Right ventricle myocardium inferior (tissue), 1 donor: ENCODE results near the gene PSG6. TPM values are rescaled to one million over a fixed set of nuclear protein-coding genes. Genes with fewer than 3 reads are reported as not detected.
"Not testable (repeated sequence)": the region's sequence is repeated elsewhere in the genome, so short reads cannot be mapped to it uniquely, and the experiment has no call there.

Experiments
- ATAC-seq: fragments of 200-7000 bp; cut with Tn5 transposase; one replicate; pipeline ENCODE4 v1.9.1; 2020; ENCODE audit warnings: mild to moderate bottlenecking, moderate library complexity
- DNase-seq: peaks from one replicate; pipeline ENCODE4 v3.0.0; 2021; ENCODE audit errors: missing footprints
- intact Hi-C: fragments of 100-400 bp; cut with DNase I; formaldehyde crosslinking; loops from one replicate; pipeline ENCODE4 v1.11.0; 2022
- long read RNA-seq: library from polyadenylated mRNA; unstranded; transcript quantifications from one replicate; pipeline ENCODE4 v2.0.0, GENCODE V29; 2021
- total RNA-seq: library from RNA; stranded (reverse); fragmentation: NEBNext Ultra II Directional; extraction: Animal tissue kit (Norgen Biotek cat#: 25700); gene quantifications from one replicate; pipeline ENCODE4 v1.2.1, GENCODE V29; 2021
- donor health status: DM: no; HTN: yes; CAD: no; lungs with severe emphysema.

Gene PSG6
- total RNA-seq = not detected
- long read RNA-seq = 0 reads

GRCh38 chr19:42917634-42918033 is at the start of gene PSG6:
Gene PSG6, minus strand, starts transcription at chr19:42917894. Its CDS starts 102 bp downstream, at chr19:42917792.
- ATAC-seq, intact Hi-C loops, DNase-seq: not testable (repeated sequence)

DNA sequence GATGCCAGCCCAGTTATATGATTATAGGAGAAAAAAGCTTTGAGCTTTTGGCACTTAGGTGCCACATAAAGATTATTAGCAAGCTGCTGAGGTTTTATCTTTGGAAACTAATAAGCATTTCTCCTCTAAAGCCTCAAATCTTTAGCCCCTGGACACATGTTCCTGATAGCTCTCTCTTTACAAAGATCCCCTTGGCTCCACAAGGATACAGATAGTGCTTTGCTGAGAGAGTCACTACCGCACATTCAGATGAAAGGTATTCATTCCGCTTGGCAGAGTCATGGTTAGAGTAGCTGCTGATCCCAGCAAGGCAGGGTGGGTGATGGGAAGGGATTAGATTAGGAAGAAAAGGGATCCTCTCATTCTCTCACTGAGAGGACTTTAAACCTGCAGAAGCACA is 47.5 kb upstream of the PSG6 start:
- ATAC-seq (no peak), DNase-seq (no peak)
- intact Hi-C loops = no loop called here

DNA sequence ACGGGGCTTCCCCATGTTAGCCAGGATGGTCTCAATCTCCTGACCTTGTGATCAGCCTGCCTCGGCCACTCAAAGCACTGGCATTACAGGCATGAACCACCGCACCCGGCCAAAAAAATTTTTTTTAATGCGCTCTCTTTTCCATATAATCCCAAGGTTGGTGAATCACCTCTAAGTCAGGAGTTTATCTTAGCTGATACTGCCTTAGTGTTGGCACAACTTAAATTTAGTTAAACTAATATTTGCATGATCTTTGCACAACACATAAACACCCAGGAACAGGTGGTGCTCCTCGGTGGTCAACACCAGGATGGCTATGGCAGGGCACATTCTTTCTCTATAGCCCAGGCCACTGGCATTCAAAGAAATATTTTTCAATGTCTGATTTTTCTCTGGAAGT is 43.4 kb upstream of the PSG6 start:
- ATAC-seq = no peak
- DNase-seq = no peak
- intact Hi-C loops = no loop called here

DNA sequence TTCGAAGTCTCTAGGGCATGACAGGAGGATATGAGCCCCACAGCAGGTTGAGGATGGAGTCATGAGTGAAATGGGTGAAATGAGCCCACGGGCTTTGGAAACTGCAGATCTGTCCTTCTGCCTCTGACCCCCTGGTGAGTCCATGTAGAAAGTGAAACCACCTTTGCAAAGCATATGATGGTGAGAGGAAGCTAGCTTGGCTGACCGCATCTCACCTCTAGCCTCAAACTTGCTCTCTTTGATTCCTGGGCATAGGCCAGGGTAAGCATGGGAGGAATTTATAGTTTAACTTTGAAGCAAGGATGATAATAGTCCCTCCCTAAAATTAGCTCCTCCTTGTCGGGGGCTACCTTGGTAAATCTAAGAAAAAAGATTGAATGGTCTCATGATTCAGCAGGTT is 34.4 kb upstream of the PSG6 start:
- intact Hi-C loops, DNase-seq, ATAC-seq: not testable (repeated sequence)

DNA sequence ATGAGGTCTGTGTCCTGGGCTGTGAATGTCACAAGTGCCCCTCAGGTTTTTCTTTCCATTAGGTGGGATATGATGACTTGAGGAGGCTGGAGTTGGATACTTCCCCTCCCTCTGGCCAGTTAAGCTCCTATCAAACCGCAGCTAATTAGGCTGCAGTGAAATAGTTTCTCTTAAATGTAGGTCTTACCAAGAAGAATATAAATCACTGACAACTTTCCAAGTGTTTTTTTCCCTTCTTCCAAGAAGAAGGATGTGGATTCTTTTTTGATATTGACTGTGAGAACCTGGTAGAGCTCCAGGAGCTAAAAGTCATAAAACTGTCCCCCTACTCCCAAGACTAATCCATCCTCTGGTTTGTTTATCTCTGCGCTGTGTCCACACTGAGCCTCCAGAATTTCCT is 33.8 kb upstream of the PSG6 start:
- DNase-seq, ATAC-seq, intact Hi-C loops: not testable (repeated sequence)

DNA sequence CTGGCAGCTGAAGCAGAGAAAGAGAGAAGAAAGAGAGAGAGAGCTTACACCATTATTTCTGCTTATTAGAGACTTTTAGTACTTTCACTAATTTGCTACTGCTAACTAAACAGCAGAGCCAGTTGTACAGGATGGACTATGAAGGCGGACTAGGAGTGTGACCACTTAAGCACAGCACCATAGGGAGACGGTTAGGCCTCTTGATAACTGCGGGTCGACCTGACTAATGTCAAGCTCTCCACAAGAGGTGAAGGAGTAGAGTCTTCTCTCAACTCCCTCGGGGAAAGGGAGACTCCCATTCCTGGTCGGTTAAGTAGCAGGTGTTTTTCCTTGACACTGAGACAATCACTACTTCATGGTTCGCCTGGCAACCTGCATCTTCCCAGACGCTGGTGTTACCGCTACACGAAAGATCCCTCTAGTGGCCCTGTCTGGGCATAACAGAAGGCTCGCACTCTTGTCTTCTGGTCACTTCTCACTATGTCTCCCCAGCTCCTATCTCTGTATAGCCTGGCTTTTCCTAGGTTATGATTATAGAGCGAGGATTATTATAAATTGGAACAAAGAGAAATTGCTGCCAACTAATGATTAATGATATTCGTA is 24.6 kb upstream of the PSG6 start:
- ATAC-seq (no peak), DNase-seq (no peak)
- intact Hi-C loops = no loop called here

DNA sequence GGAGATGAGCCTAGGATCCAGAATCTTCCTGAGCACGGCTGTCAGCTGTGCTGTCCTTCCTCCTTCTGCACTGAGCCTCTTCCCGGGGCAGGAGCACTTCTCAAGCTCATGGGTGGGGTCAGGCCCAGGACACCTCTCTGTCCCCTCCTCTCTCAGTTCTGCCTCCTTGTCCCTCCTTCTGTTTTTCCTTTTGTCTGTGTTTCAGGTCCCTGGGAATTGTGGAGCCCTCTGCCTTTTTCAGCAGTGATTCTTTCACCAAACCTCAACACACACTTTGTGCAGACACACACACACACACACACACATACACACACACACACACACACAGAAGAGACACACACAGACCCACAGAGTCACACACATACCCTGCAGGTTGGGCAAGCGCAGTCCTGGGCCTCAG is 19.4 kb upstream of the PSG6 start, which contains the start of gene PSG7:
PSG7 (minus strand) TSS at position 101 of the 400 bp plus-strand sequence. CDS start 131 bp downstream, outside the sequence.
- intact Hi-C loops, ATAC-seq, DNase-seq: not testable (repeated sequence)

DNA sequence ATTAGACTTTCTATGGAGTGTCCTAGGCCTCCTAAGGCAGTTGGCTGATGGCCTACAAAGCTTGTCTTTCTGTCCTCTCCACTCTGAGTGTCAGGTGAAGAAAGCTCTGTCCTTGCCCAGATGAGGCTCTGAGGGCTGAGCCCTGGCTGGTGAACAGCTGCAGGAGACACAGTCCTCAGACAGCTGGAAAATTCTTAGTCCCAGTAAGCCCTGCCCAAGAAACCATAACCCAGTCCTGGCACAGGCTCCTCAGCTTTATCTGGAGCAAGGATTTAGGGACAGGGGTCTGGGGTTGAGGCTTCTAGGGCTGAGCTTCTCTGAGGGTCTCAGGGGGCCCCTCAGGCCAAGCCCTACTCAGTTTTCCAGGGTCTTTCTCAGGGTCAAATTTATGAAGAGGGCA is 17.0 kb upstream of the PSG6 start:
- DNase-seq, ATAC-seq, intact Hi-C loops: not testable (repeated sequence)

DNA sequence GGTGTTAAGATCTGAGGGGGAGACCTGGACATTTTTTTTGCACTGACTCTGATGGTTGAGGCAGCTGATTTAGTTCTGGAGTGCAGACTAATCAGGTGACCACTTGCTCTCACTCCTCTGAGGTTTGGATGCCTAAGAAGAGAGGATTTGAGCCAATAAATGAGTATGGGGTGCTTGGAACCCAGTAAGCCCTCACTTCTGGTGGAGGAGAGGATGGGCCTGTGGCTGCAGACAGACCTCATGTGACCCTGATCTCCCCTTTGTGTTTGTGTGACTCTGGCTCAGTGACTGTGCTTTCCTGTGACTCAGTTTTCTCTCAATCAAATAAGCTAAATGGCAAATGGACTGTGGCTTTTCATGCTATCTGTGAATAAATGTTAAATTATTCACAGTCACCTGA is 16.5 kb upstream of the PSG6 start:
- intact Hi-C loops, ATAC-seq, DNase-seq: not testable (repeated sequence)

GRCh38 chr19:42933412-42933811 is 15.7 kb upstream of the PSG6 start:
- ATAC-seq, DNase-seq, intact Hi-C loops: not testable (repeated sequence)

DNA sequence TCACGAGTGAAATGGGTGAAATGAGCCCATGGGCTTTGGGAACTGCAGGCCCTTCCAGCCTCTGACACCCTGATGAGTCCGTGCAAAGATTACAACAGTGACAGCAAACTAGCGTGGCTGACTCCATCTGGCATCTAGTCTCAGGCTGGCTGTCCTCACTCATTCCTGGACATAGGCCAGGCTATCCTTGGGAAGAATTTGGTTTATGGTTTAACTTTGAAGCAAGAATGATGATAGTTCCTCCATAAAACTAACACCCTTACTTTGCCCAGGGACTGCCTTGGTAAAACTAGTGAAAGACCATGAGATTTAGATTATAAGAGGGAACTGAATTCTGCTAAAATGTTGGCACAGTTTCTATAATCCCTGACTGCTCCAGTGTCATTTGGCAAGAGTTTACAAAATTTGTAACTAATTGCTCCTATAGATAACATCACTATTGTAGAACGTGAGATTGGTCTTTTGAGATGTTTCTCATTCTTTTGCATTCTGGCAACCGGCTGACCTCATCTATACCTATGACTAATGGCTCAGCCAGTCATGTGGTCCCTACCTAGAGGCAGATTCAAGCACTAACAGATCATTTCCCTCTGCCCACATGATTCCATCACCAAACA is 14.9 kb upstream of the PSG6 start:
- DNase-seq, intact Hi-C loops, ATAC-seq: not testable (repeated sequence)

DNA sequence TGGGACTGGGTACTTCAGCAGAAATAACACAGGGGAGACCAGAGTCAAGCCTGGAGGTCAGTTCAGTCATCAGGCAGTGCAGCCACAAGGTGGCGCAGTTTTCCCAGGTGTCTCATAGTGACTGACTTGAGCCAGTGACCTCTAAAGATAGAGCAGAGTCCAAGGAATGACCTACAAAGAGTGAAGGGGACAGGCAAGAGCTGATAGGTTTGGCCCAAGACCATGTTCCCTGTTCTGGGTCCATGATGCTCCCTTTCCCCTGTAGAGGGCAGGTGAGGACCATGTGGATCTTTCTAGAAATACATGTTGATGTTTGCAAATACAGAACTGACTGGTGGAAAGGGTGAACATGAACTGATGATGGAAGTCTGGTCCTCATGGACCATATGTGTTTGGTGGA is 12.5 kb upstream of the PSG6 start:
- intact Hi-C loops, ATAC-seq, DNase-seq: not testable (repeated sequence)

- intact Hi-C loops = no loop called here
- ATAC-seq (no peak), DNase-seq (no peak)
Observed at GRCh38 chr19:42928896-42929295, 11.2 kb upstream of the PSG6 start.

GRCh38 chr19:42926781-42927180 is 9.1 kb upstream of the PSG6 start:
- DNase-seq (no peak), ATAC-seq (no peak)
- intact Hi-C loops = no loop called here

GRCh38 chr19:42923106-42923505 is 5.4 kb upstream of the PSG6 start:
- intact Hi-C loops, ATAC-seq, DNase-seq: not testable (repeated sequence)

- DNase-seq, ATAC-seq, intact Hi-C loops: not testable (repeated sequence)
Observed at GRCh38 chr19:42920971-42921370, 3.3 kb upstream of the PSG6 start.

GRCh38 chr19:42919757-42920079 is 2.0 kb upstream of the PSG6 start:
- DNase-seq (no peak), ATAC-seq (no peak)
- intact Hi-C loops = no loop called here

- DNase-seq, ATAC-seq, intact Hi-C loops: not testable (repeated sequence)
Observed at GRCh38 chr19:42919070-42919756, 1.5 kb upstream of the PSG6 start.

DNA sequence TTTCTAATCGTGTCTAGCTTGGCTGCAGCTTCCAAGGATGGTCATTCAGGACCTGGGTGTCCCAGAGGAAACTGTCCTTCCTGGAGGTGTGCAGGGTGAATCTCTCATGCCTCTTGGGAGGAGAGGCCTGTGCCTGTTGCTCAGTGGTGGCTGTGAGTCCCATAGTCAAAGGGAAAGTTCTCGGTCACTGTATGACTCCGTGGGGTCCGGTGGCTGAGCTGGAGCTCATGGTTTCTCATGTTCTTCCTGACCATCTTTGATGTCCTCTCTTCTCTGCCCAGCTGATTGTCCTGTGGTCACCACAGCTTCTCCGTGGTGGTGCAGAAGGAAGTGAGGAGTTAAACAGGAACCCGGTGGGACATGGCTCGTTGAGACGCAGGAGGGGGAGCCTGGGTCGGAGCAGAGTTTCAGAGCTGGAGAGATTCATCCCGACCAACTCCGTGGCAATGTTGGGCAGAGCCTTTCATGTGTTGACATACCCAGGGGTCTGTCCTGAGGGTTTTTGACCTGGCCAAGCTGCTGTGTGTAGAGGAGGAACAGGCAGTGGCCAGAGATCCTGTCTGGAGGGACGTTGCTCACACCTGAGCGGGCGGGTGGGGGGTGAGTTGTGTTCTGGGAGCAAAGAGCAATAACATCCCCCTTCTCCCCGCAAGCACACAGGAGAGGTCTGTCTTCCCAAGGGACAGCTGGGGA is 829 bp upstream of the PSG6 start:
- intact Hi-C loops, ATAC-seq, DNase-seq: not testable (repeated sequence)
